NCI-H146 treated with DMSO at 0.1 percent for 48 hours (cell line): Measurements from ENCODE around the gene ERI2.
"Not testable (repeated sequence)": the region's sequence is repeated elsewhere in the genome, so short reads cannot be mapped to it uniquely, and the experiment has no call there.

Experiments
- DNase-seq: peaks from one replicate; lab custom pipeline; 2025; ENCODE audit not compliant: unreplicated experiment; lab: John Stamatoyannopoulos, UW

ERI2 gene

DNA sequence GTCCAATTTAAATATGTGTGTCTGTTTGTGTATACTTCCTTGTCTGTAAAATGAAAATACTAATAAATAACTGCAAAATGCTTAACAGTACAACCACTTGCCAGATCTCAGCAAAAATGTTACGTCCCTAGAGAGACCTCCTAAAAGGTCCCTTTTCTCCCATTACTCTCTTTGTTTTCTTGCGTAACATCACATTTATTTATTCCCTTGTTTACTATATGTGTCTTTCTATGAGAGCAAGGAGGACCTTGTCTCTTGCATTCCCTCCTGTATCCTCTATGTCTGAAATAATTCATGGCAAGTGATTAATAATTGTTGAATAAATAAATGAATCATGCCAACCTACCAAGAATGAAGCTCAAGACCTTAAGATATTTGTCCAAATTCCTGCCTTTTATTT is 40.5 kb downstream of the ERI2 start:
- DNase-seq = no peak

DNA sequence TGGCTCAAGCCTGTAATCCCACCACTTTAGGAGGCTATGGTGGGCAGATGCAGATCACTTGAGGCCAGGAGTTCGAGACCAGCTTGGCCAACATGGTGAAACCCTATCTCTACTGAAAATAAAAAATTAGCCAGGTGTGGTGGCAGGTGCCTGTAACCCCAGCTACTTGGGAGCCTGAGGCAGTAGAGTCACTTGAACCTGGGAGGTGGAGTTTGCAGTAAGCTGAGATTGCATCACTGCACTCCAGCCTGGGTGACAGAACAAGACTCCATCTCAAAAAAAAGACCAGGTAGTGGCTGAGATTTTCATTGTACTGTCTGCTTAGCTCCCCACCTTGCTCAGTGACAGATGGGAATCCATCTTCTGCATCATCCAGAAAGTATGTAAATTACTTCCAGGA is 41.8 kb downstream of the ERI2 start:
- DNase-seq = not testable (repeated sequence)

DNA sequence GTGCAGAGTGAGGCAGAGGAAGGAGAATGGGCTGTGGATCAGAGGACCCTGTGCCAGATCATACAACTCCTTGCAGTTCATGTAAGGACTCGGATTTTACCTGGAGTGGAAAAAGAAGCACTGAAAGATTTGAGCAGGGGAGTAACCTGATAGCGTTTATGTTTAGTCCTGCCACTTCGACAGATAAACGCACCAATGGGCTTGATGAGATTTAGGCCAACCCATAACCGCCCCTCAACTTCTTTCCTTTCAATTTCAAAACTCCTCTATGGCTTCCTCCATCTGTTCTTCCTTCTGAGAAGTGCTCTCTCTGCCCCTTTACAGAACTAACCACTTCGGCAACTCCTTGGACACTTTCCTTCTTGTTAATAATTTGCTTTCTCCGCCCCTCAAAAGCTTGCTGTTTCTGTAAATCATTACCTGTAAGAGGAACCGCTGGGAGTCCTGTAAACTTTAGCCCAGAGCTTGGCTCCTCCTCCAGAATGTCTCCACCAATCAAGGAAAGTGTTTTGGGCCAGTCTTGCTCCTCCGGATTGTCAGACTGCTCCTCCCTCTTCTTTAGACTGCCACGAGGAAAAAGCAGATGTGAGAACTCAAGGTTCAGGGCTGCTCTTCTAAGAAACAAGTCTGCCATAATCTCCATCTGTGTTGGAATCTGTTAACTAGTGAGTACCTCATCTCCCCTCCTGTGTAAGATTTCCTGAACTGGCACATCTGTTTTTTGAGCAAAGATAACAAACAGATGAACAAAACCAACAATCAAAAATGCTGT is 42.6 kb downstream of the ERI2 start, which contains the start of gene ACSM3:
ACSM3 (plus strand) TSS at position 554 of the 772 bp plus-strand sequence. CDS start 6,021 bp downstream, outside the sequence.
- DNase-seq = no peak

DNA sequence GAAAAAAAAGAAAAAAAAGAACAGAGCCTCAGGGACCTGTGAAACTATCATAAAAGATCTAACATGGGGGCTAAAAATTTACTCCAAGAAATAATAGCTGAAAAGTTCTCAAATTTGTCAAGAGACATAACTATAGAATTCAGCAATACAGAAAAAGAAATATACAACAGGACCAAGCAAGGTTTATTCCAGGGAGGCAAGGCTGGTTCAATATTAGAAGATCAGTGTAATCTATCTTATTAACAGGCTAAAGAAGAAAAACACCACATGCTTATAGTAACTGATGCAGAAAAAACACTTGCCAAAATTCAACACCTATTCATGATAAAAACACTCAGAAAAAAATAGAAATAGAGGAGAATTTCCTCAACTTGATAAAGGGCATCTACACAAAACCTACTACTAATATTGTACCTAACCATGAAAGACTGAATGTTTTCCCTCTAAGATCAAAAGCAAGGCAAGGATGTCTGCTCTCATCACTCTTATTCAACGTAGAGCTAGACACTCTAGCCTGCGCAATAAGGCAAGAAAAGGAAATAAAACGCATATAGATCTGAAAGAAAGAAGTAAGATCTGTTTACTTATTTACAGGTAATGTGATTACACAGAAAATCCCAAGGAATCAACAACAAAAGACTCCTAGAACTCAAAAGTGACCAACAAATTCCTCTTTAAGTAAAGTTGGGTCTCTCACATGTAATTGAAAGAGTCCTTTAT is 43.7 kb downstream of the ERI2 start:
- no peak for DNase-seq

DNA sequence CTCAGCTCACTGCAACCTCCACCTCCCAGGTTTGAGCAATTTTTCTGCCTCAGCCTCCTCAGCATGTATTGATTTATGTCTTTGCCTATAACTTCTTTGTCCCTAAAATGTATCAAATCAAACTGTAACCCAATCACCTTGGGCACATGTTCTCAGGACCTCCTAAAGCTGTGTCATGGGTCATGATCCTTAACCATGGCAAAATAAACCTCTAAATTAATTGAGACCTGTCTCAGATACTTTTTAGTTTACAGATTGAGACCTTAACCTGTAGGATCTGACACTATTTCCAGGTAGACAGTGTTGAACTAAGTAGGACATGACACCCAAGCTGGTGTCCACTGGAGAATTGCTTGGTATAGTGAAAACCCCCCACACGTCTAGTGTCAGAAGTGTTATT is 45.1 kb downstream of the ERI2 start:
- DNase-seq = no peak

DNA sequence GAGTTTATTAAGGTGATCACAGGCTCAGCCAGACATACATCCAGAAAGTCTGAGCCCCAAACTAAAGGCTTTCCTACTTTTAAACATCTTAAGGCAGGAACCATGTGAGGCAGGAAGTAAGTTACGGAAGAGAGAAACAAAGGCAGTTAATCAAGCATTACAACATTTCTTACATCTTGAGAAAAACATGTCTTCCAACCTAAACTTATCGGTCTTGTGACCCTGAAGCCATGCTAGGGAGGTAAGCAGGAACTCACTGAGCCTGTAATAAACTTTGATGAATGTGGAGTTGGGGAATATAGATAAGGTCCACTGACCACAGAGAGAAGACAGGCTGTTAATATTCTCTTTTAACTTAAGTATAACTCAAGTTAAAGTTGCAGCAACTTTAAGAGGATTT is 45.9 kb downstream of the ERI2 start:
- no peak for DNase-seq

DNA sequence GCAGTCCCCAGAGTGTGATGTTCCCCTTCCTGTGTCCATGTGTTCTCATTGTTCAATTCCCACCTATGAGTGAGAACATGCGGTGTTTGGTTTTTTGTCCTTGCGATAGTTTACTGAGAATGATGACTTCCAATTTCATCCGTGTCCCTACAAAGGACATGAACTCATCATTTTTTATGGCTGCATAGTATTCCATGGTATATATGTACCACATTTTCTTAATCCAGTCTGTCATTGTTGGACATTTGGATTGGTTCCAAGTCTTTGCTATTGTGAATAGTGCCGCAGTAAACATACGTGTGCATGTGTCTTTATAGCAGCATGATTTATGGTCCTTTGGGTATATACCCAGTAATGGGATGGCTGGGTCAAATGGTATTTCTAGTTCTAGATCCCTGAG is 50.5 kb downstream of the ERI2 start:
- not testable (repeated sequence) for DNase-seq

DNA sequence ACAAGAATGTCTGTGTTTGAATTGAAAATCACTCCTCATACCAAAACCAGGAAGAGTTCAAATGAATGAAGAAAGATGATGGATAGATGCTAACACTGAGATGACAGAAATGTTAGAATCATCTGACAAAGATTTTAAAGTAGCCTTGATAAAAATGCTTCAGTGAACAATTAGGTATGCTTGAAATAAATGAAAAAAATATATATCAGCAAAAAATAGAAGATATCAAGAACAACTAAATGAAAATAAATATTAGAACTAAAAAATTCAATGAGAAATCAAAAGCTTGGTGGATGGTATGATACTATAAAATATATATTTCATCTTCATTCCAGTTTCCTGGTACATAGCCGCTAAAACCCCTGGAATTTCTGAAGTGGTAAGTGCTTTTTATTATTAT is 51.0 kb downstream of the ERI2 start:
- no peak for DNase-seq

DNA sequence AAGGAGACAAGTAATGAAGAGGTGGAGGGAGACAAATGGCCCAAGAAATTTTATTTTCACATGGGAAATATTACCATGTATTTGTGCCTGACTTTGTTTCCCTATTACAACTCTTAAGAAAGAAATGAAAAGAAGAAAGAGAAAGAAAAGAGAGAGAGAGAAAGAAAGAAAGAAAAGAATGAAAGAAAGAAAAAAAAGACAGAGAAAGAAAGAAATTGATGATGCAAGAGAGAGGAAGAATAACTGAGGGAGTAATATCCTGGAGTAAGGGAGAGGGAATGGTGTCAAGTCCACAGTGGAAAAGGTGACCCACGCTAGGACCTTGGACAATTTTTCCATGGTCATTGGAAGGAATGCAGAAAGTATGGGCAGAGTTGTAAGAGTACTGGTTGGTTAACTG is 52.5 kb downstream of the ERI2 start:
- no peak for DNase-seq

DNA sequence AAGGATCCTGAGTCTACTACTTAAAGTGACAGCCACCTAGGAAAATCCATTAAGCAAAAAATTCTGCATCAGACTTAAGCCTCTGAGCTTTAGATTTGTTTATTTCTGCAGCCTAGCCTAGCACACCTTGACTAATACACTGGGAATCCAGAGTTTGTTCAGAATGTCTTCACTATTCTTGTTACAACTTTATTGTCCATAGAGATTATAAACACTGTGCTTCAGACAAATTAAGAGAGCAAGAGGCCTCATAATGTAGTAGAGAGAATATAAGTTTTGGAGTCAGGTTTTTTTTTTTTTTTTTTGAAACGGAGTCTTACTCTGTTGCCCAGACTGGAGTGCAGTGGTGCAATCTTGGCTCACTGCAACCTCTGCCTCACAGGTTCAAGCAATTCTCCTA is 55.7 kb downstream of the ERI2 start:
- no peak for DNase-seq

DNA sequence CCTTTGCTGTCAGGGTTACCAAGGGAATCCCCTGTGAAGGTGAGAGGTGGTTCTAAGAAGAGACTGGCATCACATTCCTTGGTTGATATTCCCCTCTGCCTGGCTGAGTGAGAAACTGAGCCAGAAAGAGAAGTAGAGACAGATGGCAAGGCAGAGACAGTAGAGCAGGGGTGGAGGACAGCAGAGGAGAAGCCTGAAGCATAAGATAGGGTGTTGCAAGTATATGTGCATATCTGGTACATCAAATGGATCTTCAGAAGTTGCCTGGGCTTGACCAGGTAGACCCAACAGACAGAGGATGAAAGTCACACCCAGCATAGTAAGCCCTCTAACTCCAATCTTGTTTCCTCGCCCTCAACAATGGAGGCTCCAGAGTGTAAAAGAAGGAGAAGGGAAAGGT is 56.8 kb downstream of the ERI2 start:
- no peak for DNase-seq

DNA sequence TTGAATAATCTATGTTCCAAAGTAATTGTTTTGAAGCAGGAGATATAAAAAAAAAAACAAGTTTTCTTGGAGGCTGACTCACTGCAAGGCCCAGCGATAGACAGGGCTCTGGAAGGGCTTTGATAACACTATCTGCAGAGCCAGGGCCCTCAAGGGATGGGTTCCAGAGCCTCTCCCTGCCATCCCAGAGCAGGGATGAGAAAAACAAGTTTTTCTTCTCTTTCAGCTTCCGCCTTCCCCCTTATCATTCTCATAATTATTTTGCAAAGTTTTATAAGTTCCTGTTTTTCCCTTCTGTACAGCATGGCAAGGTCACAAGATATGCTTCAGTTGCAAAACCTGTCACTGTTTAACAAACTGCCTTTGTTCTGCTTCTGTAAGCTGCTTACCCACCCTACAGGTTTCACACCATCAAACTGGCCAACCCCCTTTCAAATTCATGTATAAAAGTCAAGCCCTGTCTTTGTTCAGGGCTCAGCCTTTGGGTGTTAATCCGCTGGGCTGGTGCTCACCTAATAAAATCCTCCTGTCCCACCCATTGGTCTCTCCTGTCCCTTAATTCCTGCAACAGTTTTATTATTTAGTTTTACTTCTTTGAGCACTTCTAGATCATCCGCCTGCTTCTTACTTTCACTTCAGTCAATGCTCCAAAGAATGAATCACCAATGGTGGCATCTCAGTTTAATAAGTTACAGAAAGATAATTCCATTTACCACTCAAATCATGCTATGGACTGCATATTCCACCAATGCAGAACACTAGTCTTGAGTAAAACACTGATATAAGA is 59.0 kb downstream of the ERI2 start:
- DNase-seq = no peak

DNA sequence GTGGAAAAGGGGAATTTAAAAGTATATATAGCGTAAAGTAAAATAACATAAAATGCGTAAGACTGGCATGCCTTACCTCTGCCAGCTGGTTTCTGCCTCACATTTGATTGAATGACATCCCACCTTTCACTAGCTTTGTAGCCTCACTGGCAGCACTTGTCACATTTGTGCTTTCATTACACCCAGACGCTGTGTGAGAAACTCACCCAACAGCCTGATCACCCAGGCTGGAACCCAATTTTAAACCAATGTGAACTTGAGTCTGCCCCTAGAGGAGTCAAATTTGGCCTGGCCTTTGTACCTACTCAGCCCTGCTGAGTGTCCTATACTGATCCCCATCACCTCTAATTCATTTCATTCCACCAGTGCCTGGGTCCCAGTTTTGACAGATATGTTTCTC is 59.8 kb downstream of the ERI2 start:
- no peak for DNase-seq
